ENCODE results near the gene TELO2. TPM values are rescaled to one million over a fixed set of nuclear protein-coding genes. Genes with fewer than 3 reads are reported as not detected.

The TELO2 gene
- total and polyA plus RNA-seq, 2 donors (not counting 3 experiments of a cell fraction or from before 2014, with no cell fraction given): 30.7 to 61.6 TPM

DNA sequence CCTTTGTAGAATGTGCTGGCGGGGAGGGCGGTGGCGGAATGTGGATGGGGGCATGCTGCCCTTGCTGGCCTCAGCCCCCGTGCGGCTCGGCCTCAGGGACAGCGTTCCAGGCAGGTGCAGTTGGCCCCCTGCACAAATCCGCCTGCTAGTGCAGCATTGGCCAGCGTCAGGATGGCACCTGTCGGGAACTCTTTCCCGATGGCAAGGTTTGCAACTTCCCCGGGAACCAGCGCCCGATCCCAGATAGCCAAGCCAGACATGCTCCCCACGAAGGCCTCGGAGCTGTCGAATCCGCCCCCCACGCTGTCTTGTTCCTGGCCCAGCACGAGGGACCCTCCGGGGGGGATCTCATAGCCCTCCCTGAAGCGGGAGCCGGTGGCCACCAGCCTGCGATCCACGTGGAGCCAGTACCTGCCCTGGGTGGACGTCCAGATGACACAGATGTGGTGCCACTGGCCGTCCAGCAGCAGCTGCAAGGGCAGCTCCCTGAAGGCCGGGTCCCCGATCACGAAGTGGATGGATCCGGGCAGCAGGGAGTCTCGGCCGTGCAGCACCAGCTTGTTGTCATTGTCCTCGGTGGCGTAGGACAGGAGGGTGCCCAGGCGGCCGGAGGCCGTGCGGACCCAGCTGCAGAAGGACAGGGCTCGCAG is 7.2 kb upstream of the TELO2 start:
- H3K27me3 ChIP-seq (ENCODE audit: control insufficient read depth in 2 of 2, insufficient read depth in 2 of 2, low read length in 2 of 2): no peaks in the 10 kb centered on the region

DNA sequence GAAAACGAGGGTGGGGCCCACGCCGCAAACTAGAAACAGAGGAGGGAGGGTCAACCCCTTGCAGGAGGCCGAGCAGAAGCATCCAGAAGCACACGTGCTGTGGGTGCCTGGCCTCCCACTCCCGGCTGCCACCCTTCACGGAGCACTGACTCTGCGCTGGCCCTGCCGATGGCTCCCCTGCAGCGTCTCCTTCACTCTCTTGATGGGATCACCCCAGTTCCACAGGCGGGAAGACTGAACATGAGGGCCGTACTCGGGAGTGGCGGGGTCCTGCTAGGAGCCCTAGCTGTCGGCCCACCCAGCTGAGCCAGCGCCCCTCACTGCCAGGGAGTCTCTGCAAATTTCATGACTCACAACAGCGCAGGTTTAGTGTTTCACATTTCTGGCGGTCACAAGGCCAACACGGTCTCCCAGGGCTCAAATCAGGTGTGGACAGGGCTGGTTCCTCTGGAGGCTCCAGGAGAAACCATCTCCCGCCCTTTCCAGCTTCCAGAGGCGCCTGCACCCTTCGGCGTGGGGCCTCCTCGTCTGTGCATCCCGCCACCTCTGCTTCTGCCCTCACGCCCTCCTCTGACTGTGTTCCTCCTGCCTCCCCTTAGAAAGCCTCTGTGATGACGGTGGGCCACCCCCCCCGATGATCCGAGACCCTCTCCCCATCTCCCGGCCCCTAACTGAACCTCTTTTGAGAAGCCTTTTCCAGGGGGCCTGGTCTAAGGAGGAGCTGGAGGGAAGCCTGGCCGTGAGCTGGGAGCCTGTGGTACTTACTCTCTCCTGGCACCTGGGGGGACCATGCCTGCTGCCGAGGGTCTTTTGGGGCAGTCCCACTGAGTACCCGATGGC is 6.4 kb upstream of the TELO2 start:
- H3K36me3 ChIP-seq (ENCODE audit: control insufficient read depth in 2 of 2, extremely low read depth in 1 of 2, insufficient read depth in 2 of 2, low read length in 2 of 2): no peaks in the 10 kb centered on the region
- no peak for DNase-seq (ENCODE audit: low read depth, low spot score)
- no peaks in the 10 kb centered on the region for H3K4me1 ChIP-seq (ENCODE audit: control insufficient read depth, extremely low read depth, insufficient read depth, low read length)
- H2AFZ ChIP-seq (ENCODE audit: low read depth, low read length): no peak overlapping the region
- dilution Hi-C loops (cut with MboI; ENCODE audit: extremely low pct_ligation_motif_present, low sequenced_read_pairs): no loop called here
- no peaks in the 10 kb centered on the region for H3K9me1 ChIP-seq (replicated peaks; ENCODE audit: control insufficient read depth, extremely low read depth, insufficient read depth, low read length)
- TF ChIP-seq MYC (IDR thresholded peaks at IDR 0.05; ENCODE audit: low read depth, low read length): no peak
- TF ChIP-seq GATA2 (IDR thresholded peaks at IDR 0.05; ENCODE audit: insufficient read depth, insufficient read length, low read depth, low read length): no peak
- TF ChIP-seq, protein P1, sequence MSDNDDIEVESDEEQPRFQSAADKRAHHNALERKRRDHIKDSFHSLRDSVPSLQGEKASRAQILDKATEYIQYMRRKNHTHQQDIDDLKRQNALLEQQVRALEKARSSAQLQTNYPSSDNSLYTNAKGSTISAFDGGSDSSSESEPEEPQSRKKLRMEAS (IDR thresholded peaks at IDR 0.05; ENCODE audit: insufficient read depth, insufficient read length): no peak
- TF ChIP-seq FOS (IDR thresholded peaks at IDR 0.05; ENCODE audit: borderline replicate concordance, insufficient read depth, low read length): no peak
- TF ChIP-seq POLR2A (IDR thresholded peaks at IDR 0.05; ENCODE audit: low read depth, low read length): no peak
- TF ChIP-seq POLR2AphosphoS5 (IDR thresholded peaks at IDR 0.05; ENCODE audit: insufficient read depth, low read depth, low read length): no peak
- TF ChIP-seq JUN (IDR thresholded peaks at IDR 0.05; ENCODE audit: borderline replicate concordance, insufficient read depth, insufficient read length, low read depth): no peak
- TF ChIP-seq CTCF (IDR thresholded peaks at IDR 0.05; ENCODE audit: extremely low read depth in 1 of 2, insufficient read depth in 1 of 2, low read depth in 1 of 2, low read length in 2 of 2): no peak
- no peak for TF ChIP-seq EZH2 (IDR thresholded peaks at IDR 0.05; ENCODE audit: borderline replicate concordance, low read depth, low read length, severe bottlenecking)
- no peaks in the 10 kb centered on the region for H3K79me2 ChIP-seq (ENCODE audit: control insufficient read depth, insufficient read depth, low read length)
- no peaks in the 10 kb centered on the region for H3K27me3 ChIP-seq (ENCODE audit: control insufficient read depth in 2 of 2, insufficient read depth in 2 of 2, low read length in 2 of 2)
- no TSS peak for BruUV-seq (replicated peaks)
- intact Hi-C loops (cut with micrococcal nuclease): no loop called here
- no peak overlapping the region for H3K9ac ChIP-seq (replicated peaks; ENCODE audit: extremely low read depth, insufficient read depth, low read length)
- no peak overlapping the region for H3K4me3 ChIP-seq (replicated peaks in 1 of 3; ENCODE audit: insufficient read depth in 1 of 3, low read depth in 1 of 3, low read length in 3 of 3)
- ChIA-PET CTCF (no interaction called here), POLR2A (no interaction called here)
- no peak for FAIRE-seq
- H3K27ac ChIP-seq (ENCODE audit: insufficient read depth, low read depth, low read length): no peak overlapping the region
- no peaks in the 10 kb centered on the region for H4K20me1 ChIP-seq (replicated peaks; ENCODE audit: control insufficient read depth, extremely low read depth, insufficient read depth, low read length)
- H3K4me2 ChIP-seq (ENCODE audit: insufficient read depth, low read length): no peak overlapping the region
- H3K9me3 ChIP-seq (replicated peaks; ENCODE audit: control insufficient read depth, insufficient read depth, low read length): no peaks in the 10 kb centered on the region

More for the DNA sequence above, 7.2 kb upstream of the TELO2 start:
- no peak overlapping the region for H3K9ac ChIP-seq (replicated peaks; ENCODE audit: extremely low read depth, insufficient read depth, low read length)
- H3K79me2 ChIP-seq (ENCODE audit: control insufficient read depth, insufficient read depth, low read length): no peaks in the 10 kb centered on the region
- TF ChIP-seq JUN (IDR thresholded peaks at IDR 0.05; ENCODE audit: borderline replicate concordance, insufficient read depth, insufficient read length, low read depth) (no peak), GATA2 (IDR thresholded peaks at IDR 0.05; ENCODE audit: insufficient read depth, insufficient read length, low read depth, low read length) (no peak), MYC (IDR thresholded peaks at IDR 0.05; ENCODE audit: low read depth, low read length) (no peak), EZH2 (IDR thresholded peaks at IDR 0.05; ENCODE audit: borderline replicate concordance, low read depth, low read length, severe bottlenecking) (no peak), POLR2A (IDR thresholded peaks at IDR 0.05; ENCODE audit: low read depth, low read length) (no peak), FOS (IDR thresholded peaks at IDR 0.05; ENCODE audit: borderline replicate concordance, insufficient read depth, low read length) (no peak)
- TF ChIP-seq, protein P1 (IDR thresholded peaks at IDR 0.05; ENCODE audit: insufficient read depth, insufficient read length): no peak
- dilution Hi-C loops (cut with MboI; ENCODE audit: extremely low pct_ligation_motif_present, low sequenced_read_pairs) (no loop called here), intact Hi-C loops (cut with micrococcal nuclease) (no loop called here)
- H3K4me1 ChIP-seq (ENCODE audit: control insufficient read depth, extremely low read depth, insufficient read depth, low read length): no peaks in the 10 kb centered on the region
- no peak overlapping the region for H3K27ac ChIP-seq (ENCODE audit: insufficient read depth, low read depth, low read length)
- no peaks in the 10 kb centered on the region for H3K9me3 ChIP-seq (replicated peaks; ENCODE audit: control insufficient read depth, insufficient read depth, low read length)
- no peak overlapping the region for H3K4me2 ChIP-seq (ENCODE audit: insufficient read depth, low read length)
- H4K20me1 ChIP-seq (replicated peaks; ENCODE audit: control insufficient read depth, extremely low read depth, insufficient read depth, low read length): no peaks in the 10 kb centered on the region
- ChIA-PET POLR2A (no interaction called here), CTCF (no interaction called here)
- no peak overlapping the region for H2AFZ ChIP-seq (ENCODE audit: low read depth, low read length)
- BruUV-seq (replicated peaks): no TSS peak
- no peaks in the 10 kb centered on the region for H3K36me3 ChIP-seq (ENCODE audit: control insufficient read depth in 2 of 2, extremely low read depth in 1 of 2, insufficient read depth in 2 of 2, low read length in 2 of 2)
- no peak overlapping the region for H3K4me3 ChIP-seq (replicated peaks in 1 of 3; ENCODE audit: insufficient read depth in 1 of 3, low read depth in 1 of 3, low read length in 3 of 3)
- H3K9me1 ChIP-seq (replicated peaks; ENCODE audit: control insufficient read depth, extremely low read depth, insufficient read depth, low read length): no peaks in the 10 kb centered on the region
- DNase-seq (ENCODE audit: low read depth, low spot score) (no peak), FAIRE-seq (no peak)

All from endothelial cell of umbilical vein (primary cell).